Occipital lobe (tissue), 2 donors: ENCODE measurements around the gene TMEM117. TPM values are rescaled to one million over a fixed set of nuclear protein-coding genes. Genes with fewer than 3 reads are reported as not detected.
"Not testable (repeated sequence)": the region's sequence is repeated elsewhere in the genome, so short reads cannot be mapped to it uniquely, and the experiment has no call there.

Experiments used
- DNase-seq: peaks from one replicate; lab custom pipeline; 2025; lab: John Stamatoyannopoulos, UW
- total RNA-seq: library from RNA; depleted of rRNA; stranded (reverse); fragments of >200 nt; gene quantifications from one replicate; pipeline ENCODE4 v1.2.3, GENCODE V29; 2014

The TMEM117 gene
- total RNA-seq, 1 donor from 2014 or later: 15.0 TPM

DNA sequence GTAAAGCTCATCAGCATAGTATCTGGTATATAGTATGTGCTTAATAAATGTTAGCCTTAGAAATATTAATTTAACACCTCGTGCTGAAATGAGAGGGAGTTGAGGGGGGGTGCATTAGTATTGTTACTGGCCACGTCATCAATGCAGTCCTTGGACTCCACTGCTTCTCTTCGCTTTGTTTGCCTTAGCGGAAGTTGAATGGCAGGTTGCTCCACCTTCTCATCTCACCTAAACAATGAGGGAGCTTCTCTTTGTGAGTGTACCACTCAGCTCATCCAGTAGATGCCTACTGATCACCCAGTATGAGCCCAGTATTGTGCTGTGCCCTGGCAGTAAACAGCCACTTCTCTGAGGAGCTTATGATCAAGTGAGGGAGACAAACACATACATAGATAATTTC, 4.5 kb downstream of the TMEM117 start:
- no peak for DNase-seq

DNA sequence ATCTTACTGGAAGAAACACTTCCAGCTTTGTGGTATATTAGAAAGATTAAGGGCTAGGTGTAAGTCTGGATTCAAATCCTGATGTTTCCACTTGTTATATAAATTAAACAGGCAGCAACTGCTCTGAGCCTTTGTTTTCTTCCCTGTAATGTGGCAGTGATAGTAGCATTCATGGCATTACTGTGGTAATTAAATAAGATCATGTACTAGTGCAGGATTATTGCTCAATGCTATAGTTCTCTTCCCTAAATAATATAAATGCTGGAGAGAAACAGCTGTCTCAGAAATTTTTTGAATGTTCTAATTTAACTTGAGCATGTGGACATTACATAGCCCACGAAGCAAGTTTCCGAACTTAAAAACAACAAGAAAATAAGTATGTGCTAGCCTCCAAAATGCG, 5.4 kb downstream of the TMEM117 start:
- DNase-seq: no peak

DNA sequence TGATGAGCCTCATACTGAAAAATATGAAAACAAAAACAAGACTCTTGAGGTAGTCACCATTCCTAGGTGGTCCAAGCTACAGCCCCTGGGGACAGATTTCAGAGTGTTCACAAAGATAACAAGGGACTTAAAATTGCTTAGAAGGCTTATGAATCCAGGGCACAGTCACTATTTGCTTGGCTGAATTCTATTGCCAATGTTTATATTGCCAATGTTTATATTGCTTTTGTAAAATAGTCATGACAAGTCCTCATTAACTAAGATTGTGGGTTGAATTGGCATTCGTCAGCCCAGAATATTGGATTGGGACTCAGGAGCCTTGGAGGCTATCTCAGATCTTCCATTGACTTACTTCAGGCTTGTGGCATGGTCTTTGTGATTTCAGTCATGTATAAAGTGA, 6.4 kb downstream of the TMEM117 start:
- no peak for DNase-seq

DNA sequence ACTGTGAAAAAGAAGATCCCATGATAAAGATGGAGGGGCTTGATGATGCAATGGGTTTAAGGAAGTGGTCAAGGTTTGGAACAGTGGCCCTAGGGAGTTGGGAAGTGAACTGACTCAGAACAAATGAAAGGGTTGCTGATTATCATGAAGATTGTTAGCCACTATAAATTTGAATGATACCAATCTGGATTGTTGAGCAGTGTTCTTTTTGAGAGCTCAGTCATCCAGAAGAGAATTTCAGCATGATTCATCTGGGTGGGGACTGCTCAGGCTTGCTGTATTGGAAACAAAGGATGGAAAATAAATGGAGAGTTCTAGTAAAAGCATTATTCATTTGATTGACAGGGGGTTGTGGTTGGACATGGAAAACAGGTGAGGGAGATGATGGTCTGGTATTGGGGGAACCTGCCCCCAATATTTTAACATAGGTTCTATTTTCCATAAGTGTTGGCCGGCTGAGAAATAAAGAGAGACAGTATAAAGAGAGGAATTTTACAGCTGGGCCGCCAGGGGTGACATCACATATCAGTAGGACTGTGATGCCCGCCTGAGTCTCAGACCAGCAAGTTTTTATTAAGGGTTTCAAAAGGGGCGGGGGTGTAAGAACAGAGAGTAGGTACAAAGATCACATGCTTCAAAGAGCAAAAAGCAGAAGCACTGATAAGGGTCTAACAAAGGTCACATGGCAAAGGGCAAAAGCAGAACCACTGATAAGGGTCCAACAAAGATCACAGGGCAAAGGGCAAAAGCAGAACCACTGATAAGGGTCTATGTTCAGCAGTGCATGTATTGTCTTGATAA, 11.7 kb downstream of the TMEM117 start:
- DNase-seq: not testable (repeated sequence)

DNA sequence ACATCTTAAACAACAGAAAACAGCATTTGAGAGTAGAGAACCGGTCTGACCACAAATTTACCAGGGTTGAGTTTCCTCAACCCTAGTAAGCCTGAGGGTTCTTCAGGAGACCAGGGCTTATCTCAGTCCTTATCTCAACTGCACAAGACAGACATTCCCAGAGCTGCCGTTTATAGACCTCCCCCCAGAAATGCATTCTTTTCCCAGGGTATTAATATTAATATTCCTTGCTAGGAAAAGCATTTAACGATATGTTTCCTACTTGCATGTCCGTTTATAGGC, 12.3 kb downstream of the TMEM117 start:
- DNase-seq: no peak

DNA sequence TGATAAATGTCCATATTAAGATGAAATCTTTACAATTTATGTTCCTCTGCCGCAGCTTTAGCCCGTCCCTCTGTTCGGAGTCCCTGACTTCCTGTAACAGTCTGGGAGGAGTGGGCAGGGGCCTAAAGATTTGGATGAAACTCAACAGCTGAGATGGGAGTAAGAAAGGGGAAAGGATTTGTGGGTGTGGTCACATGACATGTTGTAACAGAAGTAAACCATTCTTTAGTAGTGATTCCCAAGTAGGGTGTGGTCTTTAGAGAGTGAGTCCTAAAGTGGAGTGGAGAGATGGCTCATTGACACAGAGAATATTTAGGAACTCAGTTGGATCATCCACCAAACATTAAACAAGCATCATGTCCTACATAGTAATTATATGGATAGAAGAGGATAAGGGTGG, 12.9 kb downstream of the TMEM117 start:
- DNase-seq: no peak

DNA sequence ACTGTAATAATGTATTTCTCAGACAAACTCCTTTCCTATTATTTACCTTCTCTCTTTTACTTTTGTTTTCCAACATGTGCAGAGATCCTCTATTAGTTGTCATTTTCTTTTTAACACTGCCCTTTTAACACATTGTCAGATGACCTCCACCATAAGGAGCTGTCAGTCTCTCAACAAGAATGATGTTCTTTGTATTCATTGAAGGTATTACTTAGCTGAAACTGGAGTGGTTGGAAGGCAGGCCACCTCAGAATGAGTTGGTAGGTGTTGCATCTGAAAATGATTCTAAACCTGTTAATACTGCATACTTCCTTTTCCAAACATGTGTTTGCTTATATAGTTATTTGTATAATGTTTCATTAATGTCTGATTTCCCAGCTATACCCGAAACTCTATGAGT, 16.9 kb downstream of the TMEM117 start:
- DNase-seq: no peak

DNA sequence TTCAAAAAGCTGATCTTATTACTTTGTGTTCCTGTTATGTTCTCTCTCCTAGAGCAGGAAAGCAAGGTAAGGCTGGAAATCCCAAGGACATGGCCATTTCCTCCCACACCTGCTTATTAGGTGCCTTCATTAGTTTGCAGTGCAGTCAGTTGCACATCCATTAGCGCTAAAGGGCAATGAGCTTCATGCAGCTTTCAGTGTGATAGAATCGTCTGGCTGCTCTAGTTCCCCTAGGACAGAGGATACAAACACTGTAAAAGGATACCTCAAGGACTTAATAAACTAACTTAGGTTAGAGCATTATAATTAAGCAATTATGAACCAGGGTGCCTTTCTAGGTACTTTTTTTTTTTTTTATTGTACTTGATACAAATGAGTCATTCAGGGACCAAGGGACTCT, 21.1 kb downstream of the TMEM117 start:
- no peak for DNase-seq

DNA sequence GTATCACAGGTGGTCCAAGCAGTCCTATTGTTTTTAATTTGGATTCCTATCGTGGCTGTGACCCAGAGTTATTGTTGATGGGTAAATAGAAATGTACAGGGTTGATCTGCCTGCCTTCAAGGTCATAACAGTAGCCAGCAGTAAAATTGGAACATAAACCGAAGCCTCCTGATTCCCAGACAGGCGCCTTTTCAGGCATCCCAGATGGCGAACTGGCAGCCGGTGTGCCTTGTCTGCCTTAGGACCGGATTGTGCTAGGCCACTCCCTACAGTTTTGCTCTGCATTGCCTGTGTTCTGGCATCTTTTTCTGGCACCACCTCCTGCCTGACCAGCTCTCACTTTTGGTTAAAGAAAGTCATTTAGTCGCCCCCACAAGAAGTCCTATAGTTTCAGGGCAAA, 22.2 kb downstream of the TMEM117 start:
- no peak for DNase-seq

DNA sequence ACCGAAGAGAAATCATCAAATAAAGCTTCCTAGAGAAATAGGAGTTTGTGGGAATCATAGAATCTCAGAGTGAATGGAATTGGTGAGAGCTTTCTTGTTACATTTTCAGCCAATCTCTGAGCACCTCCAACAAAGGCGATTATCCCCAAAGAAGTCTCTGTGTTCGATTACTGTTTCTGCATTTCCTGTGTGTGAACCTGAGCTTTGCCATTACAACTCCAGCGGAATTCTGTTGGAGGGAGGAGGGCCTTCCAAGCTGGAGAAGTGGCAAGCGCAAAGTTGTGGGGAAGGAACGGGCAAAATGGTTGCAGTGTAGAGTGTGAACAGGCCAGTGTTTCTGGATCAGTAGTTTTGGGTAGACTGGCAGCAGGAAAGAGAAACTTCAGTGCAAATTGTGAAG, 23.1 kb downstream of the TMEM117 start:
- no peak for DNase-seq

DNA sequence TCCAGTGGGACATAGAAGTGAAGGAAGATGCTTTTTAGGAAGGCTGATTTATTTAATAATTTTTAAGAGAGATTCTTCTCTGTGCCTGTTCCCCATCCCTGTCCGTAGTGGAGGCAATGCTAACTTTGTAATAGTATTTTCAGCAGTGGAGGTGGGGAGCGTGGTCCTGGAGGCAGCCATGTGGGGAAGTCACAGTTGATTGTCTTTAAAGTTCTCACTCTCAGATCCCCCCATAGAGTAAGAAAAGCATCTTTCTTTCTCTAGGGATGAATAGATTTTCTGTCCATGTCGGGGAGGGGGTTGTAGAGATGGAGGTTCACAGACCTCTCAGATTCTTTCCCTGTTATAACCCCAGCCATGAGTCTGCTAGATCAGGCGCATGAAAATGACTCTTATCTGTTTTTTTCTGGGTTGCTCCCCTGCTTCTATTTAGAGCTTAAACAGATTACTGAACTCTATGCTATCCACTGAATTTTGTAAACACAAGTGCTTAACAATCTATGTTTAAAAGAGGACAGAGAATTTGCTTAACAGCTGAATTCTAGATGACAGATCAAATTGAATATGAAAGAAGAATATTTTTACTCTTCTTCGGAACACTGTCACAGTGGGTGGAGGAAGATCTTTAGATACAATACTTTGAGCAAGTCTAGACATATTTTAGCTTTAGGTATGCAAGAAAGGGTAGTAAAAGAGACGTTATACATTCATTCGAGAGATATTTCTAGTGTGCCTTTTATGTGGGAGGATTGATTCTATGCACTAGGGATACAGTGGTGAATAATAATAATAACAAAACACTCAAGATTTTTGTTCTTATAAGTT, 25.3 kb downstream of the TMEM117 start:
- no peak for DNase-seq

DNA sequence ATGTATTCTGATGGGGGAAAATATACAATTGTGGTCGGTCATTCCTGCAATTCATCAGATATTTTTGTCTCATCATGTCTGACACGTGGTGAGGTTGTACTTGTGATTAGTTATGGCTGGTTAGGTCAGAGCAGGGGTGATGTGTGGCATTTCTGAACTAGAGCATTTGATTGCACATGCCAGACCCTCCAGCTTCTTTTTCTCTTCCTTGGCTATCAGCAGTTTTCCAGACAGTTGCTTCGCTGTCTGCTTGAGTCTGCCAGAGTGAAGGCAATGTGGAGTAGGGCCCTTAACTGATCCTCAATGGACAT, 25.9 kb downstream of the TMEM117 start:
- no peak for DNase-seq

DNA sequence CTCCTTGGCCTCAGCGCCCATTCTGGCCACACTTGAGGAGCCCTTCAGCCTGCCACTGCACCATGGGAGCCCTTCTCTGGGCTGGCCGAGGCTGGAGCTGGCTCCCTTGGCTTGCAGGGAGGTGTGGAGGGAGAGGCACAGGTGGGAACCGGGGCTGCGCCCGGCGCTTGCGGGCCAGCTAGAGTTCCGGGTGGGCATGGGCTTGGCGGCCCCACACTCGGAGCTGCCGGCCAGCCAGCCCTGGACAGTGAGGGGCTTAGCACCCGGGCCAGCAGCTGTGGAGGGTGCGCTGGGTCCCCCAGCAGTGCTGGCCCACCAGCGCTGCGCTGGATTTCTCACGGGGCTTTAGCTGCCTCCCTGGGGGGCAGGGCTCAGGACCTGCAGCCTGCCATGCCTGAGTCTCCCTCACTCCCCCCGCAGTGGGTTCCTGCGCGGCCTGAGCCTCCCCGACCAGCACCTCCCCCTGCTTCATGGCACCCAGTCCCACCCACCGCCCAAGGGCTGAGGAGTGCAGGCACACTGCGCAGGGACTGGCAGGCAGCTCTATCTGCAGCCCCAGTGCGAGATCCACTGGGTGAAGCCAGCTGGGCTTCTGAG, 28.0 kb downstream of the TMEM117 start:
- DNase-seq: no peak

DNA sequence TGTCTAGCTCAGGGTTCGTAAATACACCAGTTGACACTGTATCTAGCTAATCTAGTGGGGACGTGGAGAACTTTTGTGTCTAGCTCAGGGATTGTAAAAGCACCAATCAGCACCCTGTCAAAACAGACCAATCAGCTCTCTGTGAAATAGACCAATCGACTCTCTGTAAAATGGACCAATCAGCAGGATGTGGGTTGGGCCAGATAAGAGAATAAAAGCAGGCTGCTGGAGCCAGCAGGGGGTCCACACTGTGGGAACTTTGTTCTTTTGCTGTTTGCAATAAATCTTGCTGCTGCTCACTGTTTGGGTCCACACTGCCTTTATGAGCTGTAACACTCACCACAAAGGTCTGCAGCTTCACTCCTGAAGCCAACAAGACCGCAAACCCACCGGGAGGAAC, 28.7 kb downstream of the TMEM117 start:
- not testable (repeated sequence) for DNase-seq

DNA sequence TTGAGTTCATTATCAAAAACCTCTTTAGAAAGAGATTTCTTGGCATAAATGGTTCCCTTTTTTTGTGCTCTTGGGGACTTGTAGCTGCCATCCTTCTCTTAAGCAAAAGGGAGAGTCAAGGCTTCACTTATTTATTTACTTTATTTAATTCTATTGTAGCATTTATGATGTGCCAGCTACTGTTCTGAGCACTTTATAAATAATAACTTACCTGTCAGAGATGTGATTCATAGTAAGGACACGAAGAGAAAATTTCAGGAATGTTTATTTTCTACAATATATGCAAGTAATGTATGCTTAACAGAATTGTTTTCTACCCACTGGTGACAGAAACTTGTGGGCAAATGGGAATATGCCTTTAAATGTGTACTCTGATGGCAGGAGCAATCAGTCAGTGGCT, 33.3 kb downstream of the TMEM117 start:
- no peak for DNase-seq

DNA sequence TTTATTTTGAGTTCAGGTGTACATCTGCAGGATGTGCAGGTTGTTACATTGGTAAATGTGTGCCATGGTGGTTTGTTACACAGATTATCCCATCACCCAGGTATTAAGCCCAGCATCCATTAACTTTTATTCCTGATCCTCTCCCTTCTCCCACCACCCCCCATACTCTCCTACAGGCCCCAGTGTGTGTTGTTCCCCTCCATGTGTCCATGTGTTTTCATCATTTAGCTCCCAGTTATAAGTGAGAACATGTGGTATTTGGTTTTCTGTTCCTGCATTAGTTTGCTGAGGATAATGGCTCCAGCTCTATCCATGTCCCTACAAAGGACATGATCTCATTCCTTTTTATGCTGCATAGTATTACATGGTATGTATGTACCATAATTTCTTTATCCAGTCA, 33.9 kb downstream of the TMEM117 start:
- DNase-seq: not testable (repeated sequence)

DNA sequence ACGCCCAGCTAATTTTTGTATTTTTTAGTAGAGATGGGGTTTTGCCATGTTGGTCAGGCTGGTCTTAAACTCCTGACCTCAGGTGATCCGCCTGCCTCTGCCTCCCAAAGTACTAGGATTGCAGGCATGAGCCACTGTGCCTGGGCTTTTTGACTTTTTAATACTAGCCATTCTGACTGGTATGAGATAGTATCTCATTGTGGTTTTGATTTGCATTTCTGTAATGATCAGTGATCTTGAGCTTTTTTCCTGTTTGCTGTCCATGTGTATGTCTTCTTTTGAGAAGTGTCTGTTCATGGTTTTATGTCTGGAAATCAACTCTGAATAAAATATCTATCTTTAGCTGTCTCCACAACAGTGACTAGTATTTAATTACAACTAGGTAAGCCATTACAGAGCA, 35.4 kb downstream of the TMEM117 start:
- not testable (repeated sequence) for DNase-seq

DNA sequence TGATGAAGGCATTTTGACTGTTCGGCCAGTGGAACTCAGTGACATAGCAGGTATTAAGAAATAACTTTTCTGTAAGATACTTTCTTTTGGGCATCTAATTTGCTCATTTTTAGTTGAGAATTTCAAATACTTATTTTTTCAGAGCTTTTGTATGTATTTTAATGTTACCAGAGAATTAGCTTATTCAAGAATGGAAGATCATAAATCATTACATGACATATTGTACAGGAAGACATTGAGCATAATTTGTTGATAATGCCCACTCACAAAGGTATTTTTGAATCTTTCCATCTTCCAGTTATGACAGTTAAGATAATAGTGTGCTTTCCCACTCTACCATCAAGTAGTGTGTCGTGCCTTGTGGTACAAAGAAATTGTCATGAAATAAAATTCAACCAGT, 36.5 kb downstream of the TMEM117 start:
- DNase-seq: no peak

DNA sequence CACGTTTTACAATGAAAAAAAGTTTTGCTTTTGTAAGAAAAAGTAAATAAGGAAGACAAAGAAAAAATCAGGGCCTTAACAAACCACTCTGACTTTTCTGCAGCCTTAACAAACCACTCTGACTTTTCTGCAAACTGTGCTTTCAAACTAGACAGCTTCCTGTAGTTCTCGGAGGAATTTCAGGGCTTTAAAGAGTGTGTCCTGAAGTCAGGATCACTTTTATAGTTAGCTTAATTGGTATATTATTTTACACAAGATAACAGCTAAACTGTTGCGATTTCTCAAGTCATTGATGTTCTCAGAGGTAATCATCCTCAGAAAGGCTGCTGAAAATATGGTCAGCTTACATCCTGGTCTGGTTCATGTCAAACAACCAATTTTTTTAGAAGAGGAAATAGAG, 42.2 kb downstream of the TMEM117 start:
- DNase-seq: no peak

DNA sequence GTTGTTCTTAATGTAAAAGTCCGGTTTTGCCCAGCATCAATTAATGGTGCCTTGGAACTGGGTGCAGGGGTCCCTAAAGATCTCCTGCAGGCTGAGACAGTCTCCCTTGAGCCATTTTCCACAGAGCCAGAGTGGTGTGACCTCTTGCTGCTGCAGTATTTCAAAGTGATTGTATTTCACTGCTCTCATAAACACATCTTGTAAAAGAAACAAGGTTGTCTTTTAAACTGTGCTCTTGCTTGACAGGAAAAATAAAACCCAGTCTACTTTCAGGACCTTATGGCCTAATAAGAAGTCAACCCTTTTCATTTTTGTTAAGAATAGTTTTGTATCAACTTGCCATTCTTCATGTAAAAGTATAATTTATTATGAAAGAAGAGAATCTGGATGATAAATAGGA, 44.7 kb downstream of the TMEM117 start:
- no peak for DNase-seq

DNA sequence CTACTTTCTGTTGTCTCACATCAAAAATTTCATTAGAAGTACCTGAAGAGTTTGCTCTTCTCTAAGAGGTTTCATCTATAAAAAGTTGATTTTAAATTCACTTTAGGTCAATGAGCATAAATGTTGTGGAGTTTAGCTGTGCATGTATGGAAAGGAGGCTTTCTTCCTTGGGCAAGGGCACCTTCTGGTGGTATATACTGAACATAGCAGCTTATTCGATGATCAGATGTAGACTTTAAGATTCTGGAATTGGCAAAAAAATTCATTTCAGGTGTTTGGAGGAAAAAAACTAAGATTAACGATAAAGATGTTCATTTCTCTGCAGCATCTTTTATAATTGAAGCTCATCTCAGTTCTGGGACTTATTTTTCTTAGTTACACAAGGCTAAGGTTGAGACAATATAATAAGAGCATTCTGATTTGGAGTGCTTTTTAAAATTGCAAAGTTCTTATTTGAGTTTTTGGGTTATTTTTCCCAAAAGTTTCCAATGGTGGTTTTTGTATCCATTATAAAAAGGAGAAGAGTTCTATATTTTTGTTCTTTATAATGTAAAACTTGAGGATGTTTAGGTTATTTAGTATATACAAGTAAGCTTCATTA, 46.8 kb downstream of the TMEM117 start:
- DNase-seq: no peak

DNA sequence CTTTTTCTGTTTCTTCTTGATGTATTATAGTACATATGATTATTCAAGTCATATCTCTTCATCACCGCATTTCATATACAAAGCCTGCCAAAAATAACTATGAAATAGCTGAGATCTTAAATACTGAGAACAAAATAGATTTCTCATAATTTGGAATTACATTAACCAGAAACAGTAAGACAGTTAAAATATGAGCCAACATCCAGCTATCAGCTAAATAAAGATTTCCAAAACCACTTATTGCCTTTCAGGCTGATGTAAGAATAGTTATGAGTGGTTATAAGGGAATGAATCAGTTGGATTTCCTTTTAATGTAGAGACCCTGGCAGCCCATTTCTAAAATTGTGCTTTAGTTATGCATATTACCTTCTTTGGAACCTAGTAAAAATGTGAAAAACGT, 47.4 kb downstream of the TMEM117 start:
- no peak for DNase-seq

DNA sequence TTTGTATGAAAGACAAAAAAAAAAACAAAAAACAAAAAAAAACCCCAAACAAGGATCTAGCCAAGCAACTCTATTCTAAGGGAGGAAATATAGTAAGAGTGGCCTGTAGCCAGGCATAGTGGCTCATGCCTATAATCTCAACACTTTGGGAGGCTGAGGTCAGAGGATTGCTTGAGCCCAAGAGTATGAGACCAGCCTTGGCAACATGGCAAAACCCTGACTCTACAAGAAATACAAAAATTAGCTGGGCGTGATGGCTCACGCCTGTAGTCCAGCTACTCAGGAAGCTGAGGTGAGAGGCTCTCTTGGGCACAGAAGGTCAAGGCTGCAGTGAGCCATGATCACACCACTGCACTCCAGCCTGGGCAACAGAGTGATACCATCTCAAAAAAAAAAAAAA, 47.9 kb downstream of the TMEM117 start:
- DNase-seq: no peak
